Panc1 (cell line): Measurements from ENCODE around the gene VWF.

Experiments used
- TF ChIP-seq, protein P1 (sequence below): fragments of 450-650 bp; IDR thresholded peaks from 2 replicates; pipeline ENCODE4 v1.5.1; 2017; ENCODE audit warnings: mild to moderate bottlenecking
- TF ChIP-seq, protein P2 (sequence below), 2 experiments: IDR thresholded peaks; 2 replicates each; pipeline ENCODE4 v1.6.1; 2011 to 2012; ENCODE audit warnings: low read depth in 2 of 2, control low read depth in 1 of 2, low read length in 1 of 2, mild to moderate bottlenecking in 1 of 2, moderate library complexity in 1 of 2; ENCODE audit not compliant: insufficient read depth in 1 of 2

DNA sequence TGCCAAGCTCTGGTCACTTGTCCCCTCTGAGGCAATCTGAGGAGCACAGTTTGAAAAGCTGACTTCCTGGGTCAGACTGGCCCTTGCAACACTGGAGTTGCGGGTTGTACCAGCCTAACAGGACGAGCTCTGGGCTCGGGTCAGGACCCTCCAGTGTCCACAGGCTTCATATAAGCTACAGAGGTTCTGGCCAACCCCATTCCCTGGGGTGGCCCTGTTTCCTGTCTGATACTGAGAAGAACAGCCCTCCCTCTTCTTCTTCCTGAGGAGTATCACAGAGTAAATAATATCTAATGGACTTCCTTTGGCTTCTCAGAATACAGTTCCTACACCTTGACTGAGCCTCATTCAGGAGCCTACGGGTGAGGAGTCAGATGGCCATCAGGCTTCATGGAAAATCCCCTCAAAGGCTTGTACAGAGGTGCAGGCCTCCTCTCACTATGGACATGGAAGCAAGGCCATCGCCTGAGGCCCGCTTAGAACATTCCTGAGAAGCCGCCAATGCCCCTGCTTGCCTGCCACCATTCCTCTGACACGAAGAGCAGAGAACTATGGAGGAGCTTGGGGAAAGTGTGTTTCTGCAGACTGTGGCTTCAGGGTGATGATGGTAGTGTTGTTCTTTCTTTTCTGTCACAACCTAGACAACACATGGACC, 150.9 kb downstream of the VWF start:
- TF ChIP-seq, protein P1, sequence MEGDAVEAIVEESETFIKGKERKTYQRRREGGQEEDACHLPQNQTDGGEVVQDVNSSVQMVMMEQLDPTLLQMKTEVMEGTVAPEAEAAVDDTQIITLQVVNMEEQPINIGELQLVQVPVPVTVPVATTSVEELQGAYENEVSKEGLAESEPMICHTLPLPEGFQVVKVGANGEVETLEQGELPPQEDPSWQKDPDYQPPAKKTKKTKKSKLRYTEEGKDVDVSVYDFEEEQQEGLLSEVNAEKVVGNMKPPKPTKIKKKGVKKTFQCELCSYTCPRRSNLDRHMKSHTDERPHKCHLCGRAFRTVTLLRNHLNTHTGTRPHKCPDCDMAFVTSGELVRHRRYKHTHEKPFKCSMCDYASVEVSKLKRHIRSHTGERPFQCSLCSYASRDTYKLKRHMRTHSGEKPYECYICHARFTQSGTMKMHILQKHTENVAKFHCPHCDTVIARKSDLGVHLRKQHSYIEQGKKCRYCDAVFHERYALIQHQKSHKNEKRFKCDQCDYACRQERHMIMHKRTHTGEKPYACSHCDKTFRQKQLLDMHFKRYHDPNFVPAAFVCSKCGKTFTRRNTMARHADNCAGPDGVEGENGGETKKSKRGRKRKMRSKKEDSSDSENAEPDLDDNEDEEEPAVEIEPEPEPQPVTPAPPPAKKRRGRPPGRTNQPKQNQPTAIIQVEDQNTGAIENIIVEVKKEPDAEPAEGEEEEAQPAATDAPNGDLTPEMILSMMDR, result no peak
- TF ChIP-seq, protein P2, sequence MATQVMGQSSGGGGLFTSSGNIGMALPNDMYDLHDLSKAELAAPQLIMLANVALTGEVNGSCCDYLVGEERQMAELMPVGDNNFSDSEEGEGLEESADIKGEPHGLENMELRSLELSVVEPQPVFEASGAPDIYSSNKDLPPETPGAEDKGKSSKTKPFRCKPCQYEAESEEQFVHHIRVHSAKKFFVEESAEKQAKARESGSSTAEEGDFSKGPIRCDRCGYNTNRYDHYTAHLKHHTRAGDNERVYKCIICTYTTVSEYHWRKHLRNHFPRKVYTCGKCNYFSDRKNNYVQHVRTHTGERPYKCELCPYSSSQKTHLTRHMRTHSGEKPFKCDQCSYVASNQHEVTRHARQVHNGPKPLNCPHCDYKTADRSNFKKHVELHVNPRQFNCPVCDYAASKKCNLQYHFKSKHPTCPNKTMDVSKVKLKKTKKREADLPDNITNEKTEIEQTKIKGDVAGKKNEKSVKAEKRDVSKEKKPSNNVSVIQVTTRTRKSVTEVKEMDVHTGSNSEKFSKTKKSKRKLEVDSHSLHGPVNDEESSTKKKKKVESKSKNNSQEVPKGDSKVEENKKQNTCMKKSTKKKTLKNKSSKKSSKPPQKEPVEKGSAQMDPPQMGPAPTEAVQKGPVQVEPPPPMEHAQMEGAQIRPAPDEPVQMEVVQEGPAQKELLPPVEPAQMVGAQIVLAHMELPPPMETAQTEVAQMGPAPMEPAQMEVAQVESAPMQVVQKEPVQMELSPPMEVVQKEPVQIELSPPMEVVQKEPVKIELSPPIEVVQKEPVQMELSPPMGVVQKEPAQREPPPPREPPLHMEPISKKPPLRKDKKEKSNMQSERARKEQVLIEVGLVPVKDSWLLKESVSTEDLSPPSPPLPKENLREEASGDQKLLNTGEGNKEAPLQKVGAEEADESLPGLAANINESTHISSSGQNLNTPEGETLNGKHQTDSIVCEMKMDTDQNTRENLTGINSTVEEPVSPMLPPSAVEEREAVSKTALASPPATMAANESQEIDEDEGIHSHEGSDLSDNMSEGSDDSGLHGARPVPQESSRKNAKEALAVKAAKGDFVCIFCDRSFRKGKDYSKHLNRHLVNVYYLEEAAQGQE (IDR thresholded peaks at IDR 0.05; ENCODE audit: insufficient read depth in 1 of 2, low read depth in 2 of 2, low read length in 1 of 2), result no peak
